ENCODE results near the gene LNP1. TPM values are rescaled to one million over a fixed set of nuclear protein-coding genes. Genes with fewer than 3 reads are reported as not detected.

The LNP1 gene
- total RNA-seq, 1 experiment from 2014 or later, result 3.3 TPM

GRCh38 chr3:100402256-100402655 lies 917 bp downstream of the LNP1 start:
- no TSS peak for BruUV-seq (replicated peaks)

DNA sequence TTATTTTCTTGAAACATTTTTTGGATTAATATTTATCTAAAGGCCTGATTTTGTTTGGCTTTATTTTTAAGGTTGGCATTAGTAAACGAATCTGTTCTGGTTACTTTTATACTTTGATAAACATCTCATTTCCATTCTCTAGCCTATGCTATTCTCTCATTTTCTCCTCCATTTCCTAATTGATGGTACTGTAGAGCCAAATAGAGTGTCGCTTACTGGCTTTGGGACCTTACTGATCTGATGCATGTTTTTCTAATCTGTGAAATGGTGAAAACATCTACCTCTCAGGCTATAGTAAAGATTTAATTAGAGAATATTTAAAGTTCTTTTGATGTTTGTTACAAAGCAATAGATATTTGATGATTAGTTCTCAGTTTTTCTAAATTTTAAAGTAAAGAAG lies 1.6 kb downstream of the LNP1 start:
- Mint-ChIP-seq H3K27me3 (ENCODE audit: insufficient read depth, unreplicated experiment) (no peaks in the 10 kb centered on the region), H3K27ac (ENCODE audit: unreplicated experiment) (no peak overlapping the region), H3K4me1 (ENCODE audit: low read depth, unreplicated experiment) (no peaks in the 10 kb centered on the region), H3K9me3 (ENCODE audit: unreplicated experiment) (peaks cover 9% of the 10 kb centered on the region), H3K36me3 (ENCODE audit: insufficient read depth, unreplicated experiment) (peaks cover 10% of the 10 kb centered on the region), H3K4me3 (ENCODE audit: unreplicated experiment) (peak overlapping the region; percentile 85)
- intact Hi-C loops (cut with micrococcal nuclease; ENCODE audit: unreplicated experiment), result loop anchor here (5.0 kb wide), 2 partner anchors 86 to 586 kb away; partner anchors contain the start of gene CMSS1
- H3K9me3 ChIP-seq, result no peaks in the 10 kb centered on the region
- peak overlapping the region; percentile 83 for H3K4me3 ChIP-seq (ENCODE audit: low read depth, low read length)
- ChIA-PET CTCF (no interaction called here), POLR2A (no interaction called here)
- no TSS peak for BruUV-seq (replicated peaks)
- no peaks in the 10 kb centered on the region for H3K27me3 ChIP-seq (replicated peaks; ENCODE audit: control insufficient read depth, insufficient read depth, low read length)
- no peak for TF ChIP-seq CTCF (IDR thresholded peaks at IDR 0.05; ENCODE audit: insufficient read depth in 1 of 2, low read depth in 1 of 2, low read length in 1 of 2, severe bottlenecking in 1 of 2, unreplicated experiment in 1 of 2)
- peaks cover 5% of the 10 kb centered on the region for H3K4me1 ChIP-seq
- no peaks in the 10 kb centered on the region for H3K36me3 ChIP-seq (ENCODE audit: control insufficient read depth, insufficient read depth, low read length)
- DNase-seq, result no peak

More at GRCh38 chr3:100402256-100402655, 917 bp downstream of the LNP1 start:
- H3K4me1 Mint-ChIP-seq (ENCODE audit: low read depth, unreplicated experiment), result no peaks in the 10 kb centered on the region
- peak overlapping the region; percentile 90 for H3K27ac Mint-ChIP-seq (ENCODE audit: unreplicated experiment)
- DNase-seq, result no peak
- H3K4me3 Mint-ChIP-seq (ENCODE audit: unreplicated experiment), result peak overlapping the region; percentile 85
- no peaks in the 10 kb centered on the region for H3K27me3 Mint-ChIP-seq (ENCODE audit: insufficient read depth, unreplicated experiment)
- ChIA-PET POLR2A (interaction anchor here (0.5 to 2.4 kb wide), 6 partner anchors 12 to 142 kb away, joined by 3 to 28 read pairs (median 6); partner anchors contain the start of genes NIT2 and TBC1D23), CTCF (no interaction called here)
- Histone ChIP-seq H3K4me3 (ENCODE audit: low read depth, low read length) (peak overlapping the region; percentile 83), H3K36me3 (ENCODE audit: control insufficient read depth, insufficient read depth, low read length) (no peaks in the 10 kb centered on the region), H3K27me3 (replicated peaks; ENCODE audit: control insufficient read depth, insufficient read depth, low read length) (no peaks in the 10 kb centered on the region), H3K4me1 (peaks cover 5% of the 10 kb centered on the region), H3K9me3 (no peaks in the 10 kb centered on the region)
- peaks cover 10% of the 10 kb centered on the region for H3K36me3 Mint-ChIP-seq (ENCODE audit: insufficient read depth, unreplicated experiment)
- H3K9me3 Mint-ChIP-seq (ENCODE audit: unreplicated experiment), result peaks cover 2% of the 10 kb centered on the region
- intact Hi-C loops (cut with micrococcal nuclease; ENCODE audit: unreplicated experiment), result loop anchor here (5.0 kb wide), 2 partner anchors 85 to 585 kb away; partner anchors contain the start of gene CMSS1
- TF ChIP-seq CTCF (IDR thresholded peaks at IDR 0.05; ENCODE audit: insufficient read depth in 1 of 2, low read depth in 1 of 2, low read length in 1 of 2, severe bottlenecking in 1 of 2, unreplicated experiment in 1 of 2), result no peak

- H3K4me3 Mint-ChIP-seq (ENCODE audit: unreplicated experiment), result peak overlapping the region; percentile 85
- Histone ChIP-seq H3K9me3 (no peaks in the 10 kb centered on the region), H3K36me3 (ENCODE audit: control insufficient read depth, insufficient read depth, low read length) (no peaks in the 10 kb centered on the region), H3K4me1 (peaks cover 5% of the 10 kb centered on the region), H3K4me3 (ENCODE audit: low read depth, low read length) (no peak overlapping the region), H3K27me3 (replicated peaks; ENCODE audit: control insufficient read depth, insufficient read depth, low read length) (no peaks in the 10 kb centered on the region)
- H3K27ac Mint-ChIP-seq (ENCODE audit: unreplicated experiment), result no peak overlapping the region
- BruUV-seq (replicated peaks), result no TSS peak
- ChIA-PET CTCF (no interaction called here), POLR2A (no interaction called here)
- H3K27me3 Mint-ChIP-seq (ENCODE audit: insufficient read depth, unreplicated experiment), result no peaks in the 10 kb centered on the region
- no peak for TF ChIP-seq CTCF (IDR thresholded peaks at IDR 0.05; ENCODE audit: insufficient read depth in 1 of 2, low read depth in 1 of 2, low read length in 1 of 2, severe bottlenecking in 1 of 2, unreplicated experiment in 1 of 2)
- peaks cover 10% of the 10 kb centered on the region for H3K36me3 Mint-ChIP-seq (ENCODE audit: insufficient read depth, unreplicated experiment)
- intact Hi-C loops (cut with micrococcal nuclease; ENCODE audit: unreplicated experiment), result loop anchor here (5.0 kb wide), 2 partner anchors 86 to 586 kb away; partner anchors contain the start of gene CMSS1
- no peak for DNase-seq
- no peaks in the 10 kb centered on the region for H3K4me1 Mint-ChIP-seq (ENCODE audit: low read depth, unreplicated experiment)
- H3K9me3 Mint-ChIP-seq (ENCODE audit: unreplicated experiment), result peaks cover 11% of the 10 kb centered on the region
These were observed 2.3 kb downstream of the LNP1 start for GRCh38 chr3:100403362-100404249.

Measured in Caco-2 (cell line).